GM12892 (cell line): ENCODE data around the gene CDHR3.

ENCODE experiments used
- POLR2A ChIP-seq: IDR thresholded peaks from 2 replicates; pipeline ENCODE4 v1.6.1; 2011; ENCODE audit warnings: low read depth, low read length, control low read depth
- POLR2AphosphoS5 ChIP-seq: IDR thresholded peaks from 2 replicates; pipeline ENCODE4 v1.6.1; 2011; ENCODE audit warnings: low read depth, low read length, control low read depth
- TAF1 ChIP-seq: IDR thresholded peaks from 2 replicates; pipeline ENCODE4 v1.6.1; 2011; ENCODE audit warnings: low read depth, mild to moderate bottlenecking, control low read depth, low read length, borderline replicate concordance

DNA sequence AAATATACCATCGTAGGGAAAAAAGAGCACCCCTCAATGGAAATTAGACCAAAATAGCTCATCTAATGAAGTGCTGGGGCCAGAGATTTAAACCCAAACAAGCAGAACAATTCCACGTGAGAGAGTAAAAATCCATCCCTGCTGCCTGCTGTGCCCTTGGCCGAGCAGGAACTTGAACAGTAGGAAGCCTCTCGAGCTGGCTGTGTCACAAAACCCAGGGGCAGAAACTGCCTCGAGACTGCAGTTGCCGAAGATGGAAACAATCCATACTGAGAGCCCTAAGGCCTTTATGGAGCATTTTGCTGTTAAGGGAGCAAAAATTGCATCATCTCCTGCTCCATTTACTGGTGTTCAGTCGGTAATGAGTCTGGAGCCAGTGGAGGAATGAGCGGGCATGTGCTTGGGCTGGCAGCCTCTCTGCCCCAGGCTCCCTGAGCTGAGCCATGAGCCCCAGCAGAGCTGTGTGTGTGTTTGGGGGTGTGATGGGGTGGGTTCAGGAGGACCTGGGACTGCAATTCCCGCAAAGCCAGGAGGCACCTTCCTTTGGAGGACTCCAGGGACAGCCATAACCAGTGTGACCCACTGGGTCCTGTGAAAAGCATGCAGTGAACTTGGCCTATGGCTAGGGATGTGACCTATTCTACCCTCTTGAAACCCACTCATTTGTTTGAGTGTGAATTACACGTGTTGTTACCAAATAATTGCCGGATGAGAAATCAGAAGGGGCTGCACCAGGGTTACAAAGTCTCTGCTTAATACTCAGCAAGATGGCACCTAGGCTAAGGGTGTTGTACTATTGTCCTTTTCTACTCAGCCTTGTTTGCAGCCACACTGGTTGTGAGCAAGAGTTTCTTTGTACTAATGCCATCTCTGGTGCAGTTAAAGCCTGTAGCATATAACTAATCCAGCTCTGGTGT lies 58.3 kb downstream of the CDHR3 start:
- TF ChIP-seq POLR2AphosphoS5 (no peak), POLR2A (no peak), TAF1 (no peak)
